ENCODE results near the gene EDDM3A.

The EDDM3A gene

DNA sequence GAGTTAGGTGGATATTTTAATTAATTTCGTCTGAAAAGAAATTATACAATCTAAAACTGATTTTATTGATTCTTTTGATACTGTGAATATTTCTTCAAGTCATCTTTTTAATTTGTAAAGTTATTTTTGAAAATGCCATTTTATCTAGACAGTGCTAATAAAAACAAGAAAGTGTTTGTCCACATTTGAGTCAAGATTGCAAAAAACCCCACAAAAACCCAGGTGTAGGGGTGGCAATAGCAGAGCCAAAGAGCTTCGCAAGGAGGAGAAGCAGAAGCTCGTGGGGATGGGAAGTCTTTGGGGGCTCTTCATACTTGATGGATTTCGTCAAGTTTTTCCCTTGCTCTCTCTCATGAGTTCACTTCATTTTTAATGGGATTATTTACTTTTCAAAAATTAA, 41.3 kb downstream of the EDDM3A start:
- DNase-seq (ENCODE audit: low read depth in 2 of 2), result no peak

DNA sequence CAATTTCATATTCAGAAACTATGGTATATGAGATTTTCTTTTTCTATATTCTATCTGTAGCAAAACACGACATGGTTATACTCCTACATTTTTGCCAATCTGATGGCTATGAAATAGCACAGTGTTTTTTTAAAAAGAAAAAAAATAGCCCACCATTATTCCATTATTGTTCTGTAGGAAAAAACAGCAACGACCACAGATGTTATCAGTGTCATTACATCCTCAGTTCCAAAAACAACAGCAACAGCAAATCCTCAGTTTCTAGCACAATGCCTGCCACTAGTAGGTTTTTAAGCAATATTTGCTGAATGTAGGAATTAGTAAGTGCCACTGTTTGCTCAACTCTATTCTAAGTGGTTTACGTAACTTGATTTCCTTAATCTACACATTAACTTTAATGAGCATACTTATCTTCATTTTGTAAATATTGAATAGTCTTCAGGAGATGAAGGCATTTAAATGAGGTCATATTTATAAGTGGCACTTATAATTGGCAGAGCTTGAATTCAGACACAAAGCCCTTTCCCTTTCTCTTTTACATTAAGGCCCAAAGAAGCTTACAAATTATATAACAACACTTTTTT, 43.6 kb downstream of the EDDM3A start:
- DNase-seq (ENCODE audit: low read depth in 2 of 2), result no peak

DNA sequence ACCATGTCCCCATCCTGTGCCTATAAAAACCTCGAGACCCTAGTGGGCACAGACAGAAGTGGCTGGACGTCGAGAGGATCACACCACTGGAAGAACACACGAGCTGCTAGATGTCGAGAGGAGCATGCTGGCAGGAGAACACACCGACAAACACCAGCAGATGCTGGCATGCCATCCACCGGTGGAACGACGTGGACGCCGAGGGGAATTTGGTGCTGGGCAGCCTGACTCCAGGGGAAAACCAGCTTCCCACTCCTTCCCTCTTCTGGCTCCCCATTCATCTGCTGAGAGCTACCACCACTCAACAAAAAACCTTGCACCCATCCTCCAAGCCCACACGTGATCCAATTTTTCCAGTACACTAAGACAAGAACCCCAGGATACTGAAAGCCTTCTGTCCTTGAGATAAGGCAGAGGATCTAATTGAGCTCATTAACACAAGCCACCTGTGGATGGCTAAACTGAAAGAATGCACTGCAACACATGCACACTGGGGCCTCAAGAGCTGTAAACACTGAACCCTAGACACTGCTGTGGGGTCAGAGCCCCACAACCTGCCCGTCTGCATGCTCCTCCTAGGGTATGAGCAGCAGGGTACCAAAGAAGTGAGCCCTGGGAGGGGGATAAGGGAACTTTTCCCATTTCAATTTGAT, 44.9 kb downstream of the EDDM3A start:
- DNase-seq (ENCODE audit: low read depth in 2 of 2), result no peak

DNA sequence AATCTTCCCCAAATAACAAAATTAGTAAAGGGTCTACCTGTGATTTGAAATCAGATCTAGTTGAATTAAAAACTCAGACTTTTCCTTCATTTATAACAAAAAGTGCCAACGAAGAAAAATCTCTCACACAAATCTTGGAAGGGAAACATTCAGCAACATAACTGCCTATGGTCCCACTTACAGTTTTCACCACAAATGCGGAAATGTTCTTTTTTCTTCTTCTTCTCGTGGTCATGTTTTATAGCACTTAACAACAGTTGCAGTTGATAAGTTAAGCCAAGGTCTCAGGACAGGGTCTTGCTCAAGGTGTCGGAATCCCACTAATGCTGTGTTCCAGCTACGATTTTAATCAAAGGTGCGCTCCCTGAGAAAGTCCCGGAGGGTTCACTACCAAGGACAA, 45.5 kb downstream of the EDDM3A start:
- no peak for DNase-seq (ENCODE audit: low read depth in 2 of 2)

DNA sequence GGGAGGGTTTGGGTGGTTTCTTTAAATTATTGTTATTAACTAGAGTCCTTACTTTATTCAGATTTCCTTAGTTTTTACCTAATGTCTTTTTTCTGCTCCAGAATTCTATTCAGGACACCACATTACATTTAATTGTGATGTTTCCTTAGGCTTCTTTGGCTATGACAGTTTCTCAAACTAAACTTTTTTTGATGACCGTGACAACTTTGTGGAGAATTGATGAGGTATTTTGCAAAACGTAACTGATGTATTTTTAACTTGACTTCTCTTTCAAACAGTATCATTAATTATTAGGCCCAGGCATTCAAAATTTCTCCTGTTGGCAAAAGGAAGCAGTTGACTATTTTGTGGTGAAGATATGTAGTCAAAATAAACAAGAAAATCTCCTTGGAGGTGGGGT, 45.9 kb downstream of the EDDM3A start:
- no peak for DNase-seq (ENCODE audit: low read depth in 2 of 2)

DNA sequence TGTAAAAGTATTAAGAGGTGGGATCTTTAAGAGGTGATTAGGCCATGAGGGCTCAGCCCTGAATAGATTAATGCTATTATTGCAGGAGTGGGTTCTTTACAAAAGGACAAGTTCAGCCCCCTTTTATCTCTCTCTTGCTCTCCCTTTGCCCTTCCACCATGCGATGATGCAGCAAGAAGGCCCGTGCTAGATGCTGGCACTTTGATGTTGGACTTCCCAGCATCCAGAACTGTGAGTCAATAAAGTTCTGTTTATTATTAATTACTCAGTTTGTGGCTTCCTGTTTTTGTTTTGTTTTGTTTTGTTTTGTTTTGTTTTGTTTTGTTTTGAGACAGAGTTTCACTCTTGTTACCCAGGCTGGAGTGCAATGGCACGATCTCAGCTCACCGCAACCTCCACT, 46.9 kb downstream of the EDDM3A start:
- no peak for DNase-seq (ENCODE audit: low read depth in 2 of 2)

DNA sequence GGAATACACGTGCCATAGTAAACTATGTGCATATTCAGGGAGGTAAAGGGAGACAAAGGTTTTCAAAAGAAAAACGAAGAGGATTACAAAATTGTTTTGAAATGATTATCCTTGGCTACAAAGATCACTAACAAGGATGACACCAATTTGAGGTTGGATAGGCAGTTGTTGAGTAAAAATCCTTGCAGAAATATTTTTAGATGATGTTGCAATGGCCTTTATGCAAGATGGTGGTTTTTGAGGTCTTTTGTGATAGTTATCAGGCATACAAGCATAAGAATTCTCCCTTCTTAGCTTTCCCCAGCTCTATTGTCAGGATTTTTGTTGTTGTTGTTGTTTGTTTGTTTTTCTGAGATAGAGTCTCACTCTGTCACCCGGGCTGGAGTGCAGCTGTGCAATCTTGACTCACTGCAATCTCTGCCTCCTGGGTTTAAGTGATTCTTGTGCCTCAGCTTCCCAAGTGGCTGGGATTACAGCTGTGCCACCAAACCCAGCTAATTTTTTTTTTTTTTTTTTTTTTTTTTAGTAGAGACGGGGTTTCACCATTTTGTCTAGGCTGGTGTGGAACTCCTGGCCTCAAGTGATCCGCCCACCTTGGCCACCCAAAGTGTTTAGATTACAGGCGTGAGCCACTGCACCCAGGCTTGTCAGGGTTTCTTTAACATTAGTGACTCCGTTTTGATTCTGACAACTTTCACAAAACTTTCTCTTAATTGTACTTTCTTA, 49.1 kb downstream of the EDDM3A start:
- no peak for DNase-seq (ENCODE audit: low read depth in 2 of 2)

DNA sequence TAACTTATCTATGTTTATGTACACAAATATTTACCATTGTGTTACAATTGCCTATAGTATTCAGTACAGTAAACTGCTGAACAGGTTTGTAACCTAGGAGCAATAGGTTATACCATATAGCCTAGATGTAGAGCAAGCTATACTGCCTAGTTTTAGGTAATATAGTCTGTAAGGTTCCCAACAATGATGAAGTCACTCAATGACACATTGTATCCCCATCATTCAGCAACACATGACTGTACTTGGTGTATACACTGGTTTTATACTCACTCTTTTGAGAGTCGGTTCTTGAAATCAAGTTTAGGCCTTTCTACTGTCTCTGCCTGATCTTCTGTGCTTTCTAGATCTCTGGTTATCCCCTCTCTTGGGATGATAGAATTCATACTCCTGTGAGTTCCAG, 51.5 kb downstream of the EDDM3A start:
- DNase-seq (ENCODE audit: low read depth in 2 of 2), result no peak

All from fibroblast of skin of left quadriceps (primary cell).